PC-9 (cell line): ENCODE results near the gene DNM3.

ENCODE experiments used
- CTCF ChIP-seq: fragments of 200-600 bp; sonication (generic); conservative IDR thresholded peaks from 2 replicates; pipeline ENCODE4 v1.6.1; 2017; ENCODE audit warnings: mixed run types, antibody characterized with exemption, mild to moderate bottlenecking, moderate library complexity
- EZH2 ChIP-seq: fragments of 200-600 bp; sonication (generic); IDR thresholded peaks from 2 replicates; pipeline ENCODE4 v1.8.0; 2017; ENCODE audit warnings: antibody characterized with exemption, low read depth

- peak; percentile 65 for TF ChIP-seq CTCF
- TF ChIP-seq EZH2 = no peak
Measured at GRCh38 chr1:172135076-172135672, 293.9 kb downstream of the DNM3 start.
